A172 (cell line): ENCODE measurements around the gene DENND4A. TPM values are rescaled to one million over a fixed set of nuclear protein-coding genes. Genes with fewer than 3 reads are reported as not detected.
"Not testable (repeated sequence)": the region's sequence is repeated elsewhere in the genome, so short reads cannot be mapped to it uniquely, and the experiment has no call there.

Source experiments
- DNase-seq: peaks from one replicate; pipeline ENCODE4 v3.0.0-alpha.2; 2015; ENCODE audit warnings: low spot score
- total RNA-seq: library from RNA; depleted of rRNA; stranded (reverse); fragments of >200 nt; shearing (Covaris generic); gene quantifications from 2 replicates; pipeline ENCODE4 v1.2.3, GENCODE V29; 2014

The DENND4A gene
- total RNA-seq, 1 experiment from 2014 or later = 10.3 TPM

DNA sequence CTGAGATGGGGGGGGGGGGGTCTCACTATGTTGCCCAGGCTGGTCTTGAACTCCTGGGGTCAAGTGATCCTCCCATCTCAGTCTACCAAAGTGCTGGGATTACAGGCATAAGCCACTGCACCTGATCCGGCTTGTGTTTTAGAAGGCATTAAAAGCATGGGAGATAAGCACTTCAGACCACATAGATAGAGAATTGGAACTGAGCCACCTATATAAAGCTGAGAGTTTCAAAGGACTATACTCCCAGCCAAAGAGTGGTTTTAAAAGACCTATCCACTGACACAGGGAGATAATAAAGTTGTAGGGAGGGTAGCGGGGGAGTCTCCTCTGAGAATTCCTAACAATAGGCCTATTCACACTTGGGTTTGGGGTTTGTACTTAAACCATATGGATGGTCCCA lies 34.8 kb downstream of the DENND4A start:
- DNase-seq = no peak

DNA sequence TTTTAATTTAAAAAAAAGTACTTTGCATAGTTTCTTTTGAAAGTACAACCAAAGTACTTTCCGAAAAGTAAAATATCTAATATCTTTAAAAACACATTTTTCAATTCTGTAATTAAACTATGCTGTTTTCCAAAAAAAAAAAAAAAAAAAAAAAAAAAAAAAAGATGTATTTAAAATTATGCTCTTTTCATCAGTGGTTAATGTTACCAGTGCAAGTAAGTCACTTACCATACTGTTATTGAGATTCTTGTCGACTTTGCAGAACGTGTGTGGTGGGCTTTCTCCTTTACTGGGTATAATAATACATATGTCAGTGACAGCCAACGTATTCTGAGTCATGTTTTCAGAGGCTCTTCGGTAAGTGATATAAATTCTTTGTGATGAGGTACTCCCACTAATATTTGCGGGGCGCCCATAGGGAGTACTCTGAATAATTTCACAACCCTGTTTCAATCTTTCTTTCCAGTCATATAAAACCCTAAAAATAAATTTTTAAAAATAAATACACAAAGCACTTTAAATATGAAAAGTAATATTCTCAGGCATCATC lies 39.9 kb downstream of the DENND4A start:
- no peak for DNase-seq

GRCh38 chr15:65751431-65751830 lies 40.7 kb downstream of the DENND4A start:
- no peak for DNase-seq

DNA sequence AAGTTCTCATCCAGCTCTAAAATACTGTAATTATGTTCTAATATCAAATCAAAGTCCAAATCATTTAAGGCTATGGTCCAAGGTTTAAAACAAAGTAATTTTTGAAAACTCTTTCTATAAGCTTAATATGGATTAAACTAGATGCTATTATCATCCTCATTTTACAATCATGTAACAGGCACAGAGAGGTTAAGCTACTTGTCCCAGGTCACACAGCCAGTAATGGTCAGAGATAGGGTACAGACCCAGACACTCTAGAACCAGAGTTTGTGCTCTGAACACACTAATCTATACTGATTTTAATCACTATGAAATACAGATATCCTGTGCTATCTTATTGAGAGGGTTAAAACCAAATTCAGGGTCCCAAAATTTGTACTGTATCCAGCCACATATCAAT lies 44.8 kb downstream of the DENND4A start:
- no peak for DNase-seq

DNA sequence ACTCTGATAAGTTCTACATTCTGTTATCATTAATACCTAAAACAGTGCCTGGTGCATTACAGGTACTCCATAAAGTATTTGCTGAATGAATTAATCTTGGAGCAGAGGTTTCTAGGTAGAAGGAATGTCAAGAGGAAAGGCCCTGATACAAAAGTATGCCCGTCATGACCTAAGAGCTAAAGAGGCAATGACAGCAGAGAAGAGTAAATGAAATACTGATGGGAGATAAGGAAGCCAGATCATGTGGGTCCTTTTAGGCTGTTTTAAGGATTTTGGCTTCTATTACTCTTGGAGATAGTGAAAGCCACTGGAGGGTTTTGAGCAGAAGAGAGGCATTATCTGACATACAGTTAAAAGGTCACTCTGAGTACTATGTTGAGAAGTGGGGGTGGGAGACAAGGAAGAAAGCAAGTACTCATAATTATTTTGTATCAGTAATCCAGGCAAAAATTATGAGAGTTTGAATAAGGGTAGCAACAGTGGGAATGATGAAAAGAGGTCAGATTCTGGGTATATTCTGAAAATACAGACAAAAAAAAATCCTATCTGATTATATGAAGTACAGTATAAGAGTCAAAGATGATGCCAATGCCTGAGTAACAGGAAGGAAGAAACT lies 48.3 kb downstream of the DENND4A start:
- DNase-seq = no peak

DNA sequence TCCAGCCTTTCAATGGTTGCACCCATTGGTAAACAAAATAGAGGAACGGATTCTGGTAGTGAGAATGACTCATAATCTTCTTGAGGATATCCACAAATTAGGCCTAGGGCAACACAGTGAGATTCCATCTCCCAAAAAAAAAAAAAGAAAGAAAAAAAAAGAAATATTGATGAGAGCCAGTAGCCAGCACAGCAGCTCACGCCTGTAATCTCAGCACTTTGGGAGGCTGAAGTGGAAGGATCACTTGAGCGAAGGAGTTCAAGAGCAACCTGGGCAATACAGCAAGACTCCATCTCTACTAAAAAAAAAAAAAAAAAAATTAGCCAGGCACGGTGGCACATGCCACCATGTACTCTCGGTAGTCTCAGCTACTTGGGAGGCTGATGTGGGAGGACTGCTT lies 51.9 kb downstream of the DENND4A start:
- no peak for DNase-seq

DNA sequence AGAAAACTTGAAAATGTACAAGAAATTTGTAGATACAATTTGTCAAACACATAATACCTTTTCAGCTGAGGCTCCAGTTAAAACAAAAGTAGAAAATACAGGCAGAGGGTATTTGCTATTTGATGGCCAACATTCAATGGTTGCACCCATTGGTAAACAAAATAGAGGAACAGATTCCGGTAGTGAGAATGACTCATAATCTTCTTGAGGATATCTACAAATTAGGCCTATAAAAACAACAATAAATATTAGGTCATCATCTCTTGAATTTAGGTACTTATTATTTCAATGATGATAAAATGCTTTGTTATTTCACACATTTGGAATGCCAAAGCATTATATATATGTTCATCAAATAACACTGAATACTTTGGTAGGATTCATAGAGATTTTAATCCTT lies 53.4 kb downstream of the DENND4A start:
- no peak for DNase-seq

DNA sequence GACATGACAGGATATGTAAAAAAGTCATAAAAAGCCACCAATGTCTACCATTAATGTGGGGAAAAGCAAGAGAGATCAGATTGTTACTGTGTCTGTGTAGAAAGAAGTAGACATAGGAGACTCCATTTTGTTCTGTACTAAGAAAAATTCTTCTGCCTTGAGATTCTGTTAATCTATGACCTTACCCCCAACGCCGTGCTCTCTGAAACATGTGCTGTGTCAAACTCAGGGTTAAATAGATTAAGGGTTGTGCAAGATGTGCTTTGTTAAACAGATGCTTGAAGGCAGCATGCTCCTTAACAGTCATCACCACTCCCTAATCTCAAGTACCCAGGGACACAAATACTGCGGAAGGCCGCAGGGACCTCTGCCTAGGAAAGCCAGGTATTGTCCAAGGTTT lies 58.5 kb downstream of the DENND4A start:
- DNase-seq = not testable (repeated sequence)

DNA sequence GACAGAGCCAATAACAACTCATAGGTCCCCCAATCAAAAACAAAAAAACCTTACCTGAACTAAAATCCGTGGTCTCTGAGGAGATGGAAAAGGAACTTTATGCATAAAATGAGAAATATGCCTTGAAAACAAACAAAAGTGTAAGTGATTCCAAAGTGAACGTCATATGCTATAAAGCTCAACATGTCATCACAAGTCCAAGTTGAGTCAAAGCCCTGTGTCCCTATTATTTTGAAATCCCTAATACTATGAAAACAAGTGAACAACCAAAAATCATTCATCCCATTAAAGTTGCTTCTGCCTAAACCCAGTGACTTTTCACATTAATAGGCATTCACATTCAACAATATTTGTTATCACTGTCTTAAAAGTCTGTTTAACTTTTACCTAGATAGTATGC lies 59.4 kb downstream of the DENND4A start:
- DNase-seq = no peak

GRCh38 chr15:65731926-65732325 lies 60.2 kb downstream of the DENND4A start:
- DNase-seq = no peak

DNA sequence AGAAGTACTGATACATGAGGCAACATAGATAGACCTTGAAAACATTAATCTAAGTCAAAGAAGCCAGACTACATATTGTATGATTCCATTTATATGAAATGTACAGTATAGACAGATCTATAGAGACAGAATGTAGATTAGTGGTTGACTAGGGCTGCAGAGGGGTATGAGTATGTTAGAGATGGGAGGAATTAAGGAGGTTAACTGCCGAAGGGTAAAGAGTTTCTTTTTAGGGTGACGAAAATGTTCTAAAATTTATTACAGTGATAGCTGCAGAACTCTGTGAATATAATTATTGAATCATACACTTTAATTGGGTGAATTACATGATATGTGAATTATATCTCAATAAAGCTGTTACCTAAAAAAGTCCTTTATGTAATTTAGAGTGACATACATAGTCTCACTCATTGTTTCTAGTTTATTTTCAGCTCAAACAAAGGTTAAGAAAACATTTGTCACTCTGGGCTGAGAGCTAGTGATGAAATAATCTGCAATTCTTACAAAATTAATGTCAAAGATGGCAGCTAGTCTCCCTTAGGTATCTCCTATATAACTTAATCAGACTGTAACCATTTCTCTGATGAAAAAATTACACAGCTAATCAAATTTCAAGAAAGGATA lies 61.4 kb downstream of the DENND4A start:
- DNase-seq = no peak

DNA sequence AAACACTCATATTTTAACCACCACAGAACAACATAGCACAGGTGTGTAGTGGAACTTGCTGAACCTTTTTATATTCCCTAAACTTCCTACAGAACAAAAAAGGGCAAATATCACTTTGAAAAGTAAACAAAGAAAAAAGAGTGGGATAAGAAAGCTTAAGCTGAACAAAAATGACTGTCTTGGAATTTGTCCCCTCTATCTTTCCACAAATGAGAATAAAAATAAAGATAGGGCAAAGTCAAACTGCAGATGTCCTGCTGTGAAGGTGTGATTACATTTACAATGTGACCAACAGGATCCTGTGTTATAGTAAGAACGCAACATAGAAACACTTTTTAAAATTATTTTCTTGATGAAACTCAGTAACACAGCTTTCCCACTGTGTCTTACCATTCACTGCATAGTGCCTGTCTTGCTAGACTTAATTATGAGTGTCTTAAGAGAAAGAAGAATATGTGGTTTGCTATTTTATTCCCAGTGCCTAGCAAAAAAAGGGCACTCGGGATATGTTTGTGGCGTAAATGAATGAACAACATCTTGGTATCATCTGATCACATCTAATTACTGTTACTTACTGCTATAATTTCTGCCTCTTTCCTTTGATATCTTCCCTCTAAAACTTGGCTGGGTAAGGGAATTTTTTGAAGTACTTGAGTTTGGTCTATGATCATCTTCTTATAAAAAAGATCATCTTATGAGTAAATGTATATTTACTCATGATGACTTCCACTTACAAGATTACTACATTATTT lies 67.5 kb downstream of the DENND4A start:
- DNase-seq = no peak

- no peak for DNase-seq
Observed at GRCh38 chr15:65723876-65724275, 68.2 kb downstream of the DENND4A start.

DNA sequence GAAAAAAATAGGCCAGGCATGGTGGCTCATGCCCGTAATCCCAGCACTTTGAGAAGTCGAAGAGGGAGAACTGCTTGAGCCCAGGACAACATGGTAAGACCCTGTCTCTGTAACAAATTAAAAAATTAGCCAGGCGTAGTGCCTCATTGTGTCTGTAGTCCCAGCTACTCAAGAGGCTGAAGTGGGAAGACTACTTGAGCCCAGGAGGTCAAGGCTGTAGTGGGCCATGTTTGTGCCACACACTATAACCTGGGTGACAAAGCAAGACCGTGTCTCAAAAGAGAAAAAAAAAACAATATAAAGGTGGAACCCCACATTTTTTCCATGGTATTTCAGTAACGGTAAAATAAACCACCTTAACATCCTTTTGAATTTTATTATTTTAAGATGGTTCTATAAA lies 69.9 kb downstream of the DENND4A start:
- no peak for DNase-seq

- DNase-seq = no peak
Observed at GRCh38 chr15:65712415-65712814, 79.7 kb downstream of the DENND4A start.

DNA sequence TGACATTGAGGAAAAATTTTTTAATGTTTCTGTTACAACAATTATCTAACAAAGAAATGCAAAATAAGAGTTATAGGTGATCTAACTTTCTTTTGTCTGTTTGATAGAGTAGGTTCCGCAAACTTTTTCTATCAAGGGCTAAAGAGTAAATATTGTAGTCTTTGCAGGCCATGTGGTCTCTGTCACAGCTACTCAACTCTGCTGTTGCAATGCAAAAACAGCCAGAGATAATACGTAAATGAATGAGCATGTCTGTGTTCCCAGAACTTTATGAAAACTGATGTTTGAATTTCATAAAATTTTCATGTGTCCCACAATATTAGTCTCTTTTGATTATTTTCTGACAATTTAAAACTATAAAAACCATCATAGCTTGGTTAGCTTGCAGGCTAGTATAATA lies 97.0 kb downstream of the DENND4A start:
- DNase-seq = no peak

- no peak for DNase-seq
Observed at GRCh38 chr15:65690778-65691177, 101.3 kb downstream of the DENND4A start.

DNA sequence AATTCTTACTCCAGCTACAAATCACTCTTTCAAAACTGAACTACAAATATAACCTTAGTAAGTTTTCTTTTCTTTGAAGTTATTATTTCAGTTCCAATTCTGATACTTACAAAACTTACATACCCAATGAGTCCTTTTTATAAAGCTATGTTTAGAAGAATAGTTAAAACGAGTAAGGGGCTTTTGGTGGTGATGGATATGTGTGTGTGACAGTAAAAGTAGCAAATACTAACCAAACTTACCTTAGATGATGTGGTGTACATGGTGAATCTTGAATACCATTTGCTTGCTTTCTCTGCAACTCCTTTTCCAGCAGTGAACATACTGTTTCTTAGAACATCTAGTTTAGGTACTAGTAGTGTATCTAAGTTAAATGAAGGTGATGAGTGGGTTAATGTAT lies 101.9 kb downstream of the DENND4A start:
- no peak for DNase-seq

DNA sequence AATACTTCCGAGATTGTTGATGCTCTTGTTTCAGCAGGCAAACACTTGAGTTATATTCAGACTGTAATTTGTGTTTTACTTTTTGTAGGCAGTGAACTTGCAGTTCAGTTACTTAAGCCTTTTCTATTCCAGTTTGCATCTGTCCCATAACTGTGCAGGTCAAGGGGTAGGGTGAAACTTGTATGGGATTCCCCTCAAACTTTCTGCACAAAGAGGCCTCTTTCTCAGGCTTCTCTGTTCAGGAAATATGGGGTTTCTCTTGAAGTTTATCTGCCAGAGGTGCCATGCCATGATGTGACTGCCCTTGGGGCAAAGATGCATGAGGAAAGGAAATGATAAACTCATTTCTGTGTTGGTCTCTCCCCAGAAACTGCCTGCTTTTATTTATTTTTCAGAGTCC lies 103.6 kb downstream of the DENND4A start:
- DNase-seq = no peak

- DNase-seq = no peak
Observed at GRCh38 chr15:65682404-65682911, 109.6 kb downstream of the DENND4A start.

DNA sequence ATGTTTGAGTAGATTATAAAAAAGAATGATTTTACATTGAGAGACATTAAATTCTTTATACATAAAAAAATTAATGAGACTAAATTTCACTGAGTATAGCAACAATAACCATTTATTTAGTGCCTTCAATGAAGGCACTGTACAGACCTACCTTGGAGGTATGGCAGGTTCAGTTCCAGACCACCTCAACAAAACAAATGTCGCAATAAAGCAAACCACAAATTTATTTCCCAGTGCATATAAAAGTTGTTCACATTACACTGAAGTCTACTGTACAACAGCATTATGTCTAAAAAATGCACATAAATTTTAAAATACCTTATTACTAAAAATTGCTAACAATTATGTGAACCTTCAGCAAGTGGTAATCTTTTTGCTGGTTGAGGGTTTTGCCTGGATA lies 111.5 kb downstream of the DENND4A start:
- no peak for DNase-seq

DNA sequence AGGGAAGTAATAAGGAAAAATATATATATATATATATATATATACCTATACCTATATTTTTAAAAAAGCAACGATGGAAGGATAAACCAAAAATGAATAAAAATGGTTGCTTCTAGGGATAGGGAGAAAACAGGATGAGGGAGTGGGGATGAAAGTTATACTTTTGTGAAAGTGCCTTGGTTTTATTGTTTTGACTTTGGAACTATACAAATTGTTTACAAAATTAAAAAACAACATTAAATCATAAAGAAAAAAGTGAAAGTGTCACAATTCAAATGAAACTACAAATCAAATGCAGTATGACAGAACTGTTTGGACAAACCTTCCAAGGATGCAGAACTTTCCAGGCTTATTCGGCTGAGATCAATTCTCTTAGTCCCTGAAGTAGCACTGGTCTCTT lies 116.0 kb downstream of the DENND4A start:
- DNase-seq = no peak

DNA sequence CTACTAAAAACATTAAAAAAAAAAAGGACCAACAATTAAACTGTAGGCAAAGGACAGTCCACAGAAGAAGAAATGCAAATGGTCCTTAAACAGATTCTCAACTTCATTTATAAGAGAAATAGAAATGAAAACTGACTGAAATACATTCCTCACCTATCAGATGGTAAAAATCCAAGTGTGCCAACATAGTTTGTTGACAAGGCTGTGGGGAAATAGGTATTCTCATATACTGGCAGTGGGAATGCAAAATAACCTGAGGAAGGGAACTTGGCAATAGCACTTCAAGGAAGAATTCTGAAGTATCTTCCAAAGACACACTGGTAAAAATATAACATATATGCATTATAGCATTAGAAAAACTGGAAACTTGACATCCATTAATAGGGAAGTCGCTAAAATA lies 116.5 kb downstream of the DENND4A start:
- no peak for DNase-seq
